Measurements from ENCODE around the gene TOM1. TPM values are rescaled to one million over a fixed set of nuclear protein-coding genes. Genes with fewer than 3 reads are reported as not detected.

Gene TOM1
- total and polyA plus RNA-seq, 10 of the 15 experiments (the other 5 are each of a cell fraction or from before 2014, with no cell fraction given) = 2.2 to 64.6 (median 40.3) TPM

DNA sequence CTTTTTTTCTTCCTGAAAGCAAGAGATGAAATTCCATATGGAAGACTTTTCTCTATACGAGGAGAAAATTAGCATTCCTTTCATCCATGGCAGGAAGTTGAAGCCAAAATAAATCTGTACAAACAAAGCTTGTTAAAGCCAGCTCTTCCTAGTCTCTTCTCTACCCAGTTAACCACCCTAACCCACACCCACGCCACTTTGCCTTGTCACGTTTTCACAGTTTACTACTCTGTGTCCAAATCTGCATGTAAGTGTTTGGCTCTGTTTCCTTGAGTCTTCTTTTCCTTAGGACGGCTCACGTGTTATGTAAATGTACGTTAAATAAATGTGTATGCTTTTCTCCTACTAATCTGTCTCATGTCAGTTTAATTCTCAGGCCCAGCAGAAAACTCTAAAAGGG is 74.1 kb downstream of the TOM1 start (continued):
- TF ChIP-seq, protein P1, sequence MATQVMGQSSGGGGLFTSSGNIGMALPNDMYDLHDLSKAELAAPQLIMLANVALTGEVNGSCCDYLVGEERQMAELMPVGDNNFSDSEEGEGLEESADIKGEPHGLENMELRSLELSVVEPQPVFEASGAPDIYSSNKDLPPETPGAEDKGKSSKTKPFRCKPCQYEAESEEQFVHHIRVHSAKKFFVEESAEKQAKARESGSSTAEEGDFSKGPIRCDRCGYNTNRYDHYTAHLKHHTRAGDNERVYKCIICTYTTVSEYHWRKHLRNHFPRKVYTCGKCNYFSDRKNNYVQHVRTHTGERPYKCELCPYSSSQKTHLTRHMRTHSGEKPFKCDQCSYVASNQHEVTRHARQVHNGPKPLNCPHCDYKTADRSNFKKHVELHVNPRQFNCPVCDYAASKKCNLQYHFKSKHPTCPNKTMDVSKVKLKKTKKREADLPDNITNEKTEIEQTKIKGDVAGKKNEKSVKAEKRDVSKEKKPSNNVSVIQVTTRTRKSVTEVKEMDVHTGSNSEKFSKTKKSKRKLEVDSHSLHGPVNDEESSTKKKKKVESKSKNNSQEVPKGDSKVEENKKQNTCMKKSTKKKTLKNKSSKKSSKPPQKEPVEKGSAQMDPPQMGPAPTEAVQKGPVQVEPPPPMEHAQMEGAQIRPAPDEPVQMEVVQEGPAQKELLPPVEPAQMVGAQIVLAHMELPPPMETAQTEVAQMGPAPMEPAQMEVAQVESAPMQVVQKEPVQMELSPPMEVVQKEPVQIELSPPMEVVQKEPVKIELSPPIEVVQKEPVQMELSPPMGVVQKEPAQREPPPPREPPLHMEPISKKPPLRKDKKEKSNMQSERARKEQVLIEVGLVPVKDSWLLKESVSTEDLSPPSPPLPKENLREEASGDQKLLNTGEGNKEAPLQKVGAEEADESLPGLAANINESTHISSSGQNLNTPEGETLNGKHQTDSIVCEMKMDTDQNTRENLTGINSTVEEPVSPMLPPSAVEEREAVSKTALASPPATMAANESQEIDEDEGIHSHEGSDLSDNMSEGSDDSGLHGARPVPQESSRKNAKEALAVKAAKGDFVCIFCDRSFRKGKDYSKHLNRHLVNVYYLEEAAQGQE (IDR thresholded peaks at IDR 0.05; ENCODE audit: low read depth, low read length) = no peak
- TF ChIP-seq, protein P2, sequence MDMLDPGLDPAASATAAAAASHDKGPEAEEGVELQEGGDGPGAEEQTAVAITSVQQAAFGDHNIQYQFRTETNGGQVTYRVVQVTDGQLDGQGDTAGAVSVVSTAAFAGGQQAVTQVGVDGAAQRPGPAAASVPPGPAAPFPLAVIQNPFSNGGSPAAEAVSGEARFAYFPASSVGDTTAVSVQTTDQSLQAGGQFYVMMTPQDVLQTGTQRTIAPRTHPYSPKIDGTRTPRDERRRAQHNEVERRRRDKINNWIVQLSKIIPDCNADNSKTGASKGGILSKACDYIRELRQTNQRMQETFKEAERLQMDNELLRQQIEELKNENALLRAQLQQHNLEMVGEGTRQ (IDR thresholded peaks at IDR 0.05; ENCODE audit: borderline replicate concordance, low read depth, low read length) = no peak
- no peak for TF ChIP-seq PAX8 (IDR thresholded peaks at IDR 0.05)
- no peak for TF ChIP-seq EZH2 (IDR thresholded peaks at IDR 0.05; ENCODE audit: borderline replicate concordance, control insufficient read depth, low read depth, low read length)
- TF ChIP-seq MTA3 (IDR thresholded peaks at IDR 0.05; ENCODE audit: borderline replicate concordance, low read length) = no peak
- TF ChIP-seq, protein P3, sequence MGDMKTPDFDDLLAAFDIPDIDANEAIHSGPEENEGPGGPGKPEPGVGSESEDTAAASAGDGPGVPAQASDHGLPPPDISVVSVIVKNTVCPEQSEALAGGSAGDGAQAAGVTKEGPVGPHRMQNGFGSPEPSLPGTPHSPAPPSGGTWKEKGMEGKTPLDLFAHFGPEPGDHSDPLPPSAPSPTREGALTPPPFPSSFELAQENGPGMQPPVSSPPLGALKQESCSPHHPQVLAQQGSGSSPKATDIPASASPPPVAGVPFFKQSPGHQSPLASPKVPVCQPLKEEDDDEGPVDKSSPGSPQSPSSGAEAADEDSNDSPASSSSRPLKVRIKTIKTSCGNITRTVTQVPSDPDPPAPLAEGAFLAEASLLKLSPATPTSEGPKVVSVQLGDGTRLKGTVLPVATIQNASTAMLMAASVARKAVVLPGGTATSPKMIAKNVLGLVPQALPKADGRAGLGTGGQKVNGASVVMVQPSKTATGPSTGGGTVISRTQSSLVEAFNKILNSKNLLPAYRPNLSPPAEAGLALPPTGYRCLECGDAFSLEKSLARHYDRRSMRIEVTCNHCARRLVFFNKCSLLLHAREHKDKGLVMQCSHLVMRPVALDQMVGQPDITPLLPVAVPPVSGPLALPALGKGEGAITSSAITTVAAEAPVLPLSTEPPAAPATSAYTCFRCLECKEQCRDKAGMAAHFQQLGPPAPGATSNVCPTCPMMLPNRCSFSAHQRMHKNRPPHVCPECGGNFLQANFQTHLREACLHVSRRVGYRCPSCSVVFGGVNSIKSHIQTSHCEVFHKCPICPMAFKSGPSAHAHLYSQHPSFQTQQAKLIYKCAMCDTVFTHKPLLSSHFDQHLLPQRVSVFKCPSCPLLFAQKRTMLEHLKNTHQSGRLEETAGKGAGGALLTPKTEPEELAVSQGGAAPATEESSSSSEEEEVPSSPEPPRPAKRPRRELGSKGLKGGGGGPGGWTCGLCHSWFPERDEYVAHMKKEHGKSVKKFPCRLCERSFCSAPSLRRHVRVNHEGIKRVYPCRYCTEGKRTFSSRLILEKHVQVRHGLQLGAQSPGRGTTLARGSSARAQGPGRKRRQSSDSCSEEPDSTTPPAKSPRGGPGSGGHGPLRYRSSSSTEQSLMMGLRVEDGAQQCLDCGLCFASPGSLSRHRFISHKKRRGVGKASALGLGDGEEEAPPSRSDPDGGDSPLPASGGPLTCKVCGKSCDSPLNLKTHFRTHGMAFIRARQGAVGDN (IDR thresholded peaks at IDR 0.05) = no peak

Data from GM12878 (cell line).